Lower leg skin (tissue), 4 donors: ENCODE results near the gene RNF4. TPM values are rescaled to one million over a fixed set of nuclear protein-coding genes. Genes with fewer than 3 reads are reported as not detected.

Experiments used
- DNase-seq, 2 donors: peaks; one replicate each; pipeline ENCODE4 v3.0.0-alpha.2; 2019; ENCODE audit warnings: low spot score in 2 of 2
- H3K4me3 ChIP-seq: fragments of 200-600 bp; sonication (generic); 2 replicates; pipeline ENCODE4 v1.5.1; 2017; ENCODE audit warnings: mild to moderate bottlenecking, low read depth; ENCODE audit not compliant: poor library complexity, severe bottlenecking
- CTCF ChIP-seq, 3 donors: fragments of 450-650 bp; IDR thresholded peaks; one replicate each; pipeline ENCODE4 v1.5.1; 2016; ENCODE audit warnings: antibody characterized with exemption in 3 of 3, mild to moderate bottlenecking in 3 of 3, moderate library complexity in 2 of 3
- POLR2A ChIP-seq, 2 donors: fragments of 450-650 bp; IDR thresholded peaks; one replicate each; pipeline ENCODE4 v1.6.1; 2016 to 2017; ENCODE audit warnings: antibody characterized with exemption in 2 of 2, mild to moderate bottlenecking in 1 of 2, moderate library complexity in 1 of 2
- WGBS, 2 donors: methylation state at CpG; one replicate each; pipeline ENCODE4 v1.1.5; 2018; 5-methylcytosine and 5-hydroxymethylcytosine counted together
- intact Hi-C: fragments of 100-400 bp; cut with DNase I; formaldehyde crosslinking; loops from one replicate; pipeline ENCODE4 v1.15.0; 2023; ENCODE audit warnings: low total_unique reads
- total RNA-seq, 4 donors: library from RNA; depleted of rRNA; stranded (reverse); fragments of >200 nt; gene quantifications; one replicate each; pipeline ENCODE4 v1.1.0, GENCODE V29; 2016

RNF4 gene
- total RNA-seq, 4 donors from 2014 or later = 30.4 to 44.0 (median 37.9) TPM

- TF ChIP-seq CTCF (IDR thresholded peaks at IDR 0.05) (no peak), POLR2A (IDR thresholded peaks at IDR 0.05) (no peak)
- intact Hi-C loops = no loop called here
- DNase-seq = no peak
- WGBS, 2 donors = 96% methylated on average over 4 of the region's 4 CpGs
- no peak overlapping the region for H3K4me3 ChIP-seq
These were observed 28.4 kb downstream of the RNF4 start for GRCh38 chr4:2497324-2497723.

- intact Hi-C loops = no loop called here
- no peak for DNase-seq
- no peak overlapping the region for H3K4me3 ChIP-seq
- no peak for TF ChIP-seq POLR2A (IDR thresholded peaks at IDR 0.05)
- TF ChIP-seq CTCF (IDR thresholded peaks at IDR 0.05) = no peak
- WGBS, 2 donors = 84 to 86% methylated on average over 9 of the region's 9 CpGs
These were observed 29.0 kb downstream of the RNF4 start for GRCh38 chr4:2497931-2498330.

GRCh38 chr4:2500547-2500946 lies 31.6 kb downstream of the RNF4 start:
- 83 to 90% methylated on average over 2 of the region's 2 CpGs for WGBS, 2 donors
- no peak for DNase-seq
- intact Hi-C loops = no loop called here
- TF ChIP-seq POLR2A (IDR thresholded peaks at IDR 0.05) (no peak), CTCF (IDR thresholded peaks at IDR 0.05) (no peak)
- H3K4me3 ChIP-seq = no peak overlapping the region

GRCh38 chr4:2501034-2501594 lies 32.2 kb downstream of the RNF4 start:
- 80 to 85% methylated on average over 7 of the region's 7 CpGs for whole genome bisulfite sequencing, 2 donors
- no peak for DNase-seq
- no peak overlapping the region for H3K4me3 ChIP-seq
- intact Hi-C loops = no loop called here
- TF ChIP-seq POLR2A (IDR thresholded peaks at IDR 0.05) = no peak
- TF ChIP-seq CTCF (IDR thresholded peaks at IDR 0.05) = no peak

GRCh38 chr4:2503809-2504208 lies 34.9 kb downstream of the RNF4 start:
- DNase-seq = no peak
- no peak overlapping the region for H3K4me3 ChIP-seq
- intact Hi-C loops = no loop called here
- no peak for TF ChIP-seq CTCF (IDR thresholded peaks at IDR 0.05)
- no peak for TF ChIP-seq POLR2A (IDR thresholded peaks at IDR 0.05)
- WGBS, 2 donors = 94 to 96% methylated on average over 5 of the region's 5 CpGs

- WGBS, 2 donors = 90 to 95% methylated on average over 4 of the region's 4 CpGs
- DNase-seq = no peak
- intact Hi-C loops = no loop called here
- no peak for TF ChIP-seq POLR2A (IDR thresholded peaks at IDR 0.05)
- TF ChIP-seq CTCF (IDR thresholded peaks at IDR 0.05) = no peak
- no peak overlapping the region for H3K4me3 ChIP-seq
These were observed 38.4 kb downstream of the RNF4 start for GRCh38 chr4:2507259-2507658.
